ENCODE measurements around the gene YBX2.
"Not testable (repeated sequence)": the region's sequence is repeated elsewhere in the genome, so short reads cannot be mapped to it uniquely, and the experiment has no call there.

Gene YBX2

DNA sequence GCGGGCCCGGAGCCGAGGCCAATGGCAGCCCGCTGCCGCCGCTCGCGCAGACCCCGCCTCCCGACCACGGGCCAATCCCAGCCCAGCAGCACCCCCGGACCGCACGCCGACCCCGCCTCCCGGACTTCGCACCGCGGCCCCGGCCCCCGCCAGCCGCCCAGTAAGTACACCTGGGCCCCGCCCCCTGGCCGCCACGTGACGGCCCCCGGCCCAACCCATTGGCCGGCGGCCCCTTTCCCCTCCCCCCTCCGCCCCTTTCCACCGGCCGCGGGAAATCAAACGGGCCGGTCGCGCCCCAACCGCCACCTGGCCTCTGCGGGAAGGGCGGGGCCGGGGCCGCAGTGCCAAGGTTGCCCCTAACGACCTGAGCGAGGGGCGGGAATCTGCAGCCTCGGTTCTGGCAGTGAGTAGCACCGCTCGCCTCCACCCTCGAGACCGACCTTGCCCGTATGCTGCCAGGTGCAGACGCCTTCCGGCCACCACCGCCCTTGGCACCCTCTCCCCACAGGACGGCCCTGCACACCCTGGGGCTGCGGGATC lies at the start of gene YBX2:
TSS of gene YBX2 (minus strand) at position 26 of the 540 bp plus-strand sequence. CDS start 139 bp downstream, outside the sequence.
- Histone ChIP-seq H3K4me1 (ENCODE audit: control insufficient read depth, insufficient read depth, low read length) (peaks cover 18% of the 10 kb centered on the region), H3K9me3 (ENCODE audit: control insufficient read depth, insufficient read depth, low read depth, low read length) (no peaks in the 10 kb centered on the region), H3K9ac (ENCODE audit: low read length) (peak within 1 kb of the TSS; percentile 51), H3K27me3 (ENCODE audit: control insufficient read depth, insufficient read depth, low read length) (peaks cover 26% of the 10 kb centered on the region), H3K4me3 (ENCODE audit: low read depth, low read length) (peak within 1 kb of the TSS; percentile 83), H3K27ac (ENCODE audit: low read depth, low read length) (no peak within 1 kb of the TSS; the same call in 1 of the 2 replicates), H3K36me3 (ENCODE audit: control insufficient read depth, insufficient read depth, low read length) (0 out of 2 replicates have a peak, but pooled peaks cover 2% of the 10 kb centered on the region)

DNA sequence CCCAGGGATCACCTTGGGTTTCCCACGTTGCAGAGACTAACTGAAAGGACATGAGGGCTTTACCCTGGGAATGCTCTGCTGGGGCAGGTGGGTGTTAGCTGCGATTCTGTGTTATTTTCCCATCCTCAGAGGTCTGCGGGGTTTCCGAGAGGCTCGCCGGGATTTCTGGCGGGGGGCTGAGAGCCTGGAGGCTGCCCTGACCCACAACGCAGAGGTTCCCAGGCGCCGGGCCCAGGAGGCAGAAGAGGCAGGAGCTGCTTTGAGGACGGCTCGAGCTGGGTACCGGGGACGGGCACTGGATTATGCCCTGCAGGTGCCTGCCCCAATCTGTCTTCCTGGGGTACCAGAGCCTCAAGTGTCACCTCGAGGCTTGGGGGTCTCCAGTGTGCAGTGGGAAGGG lies 48.8 kb upstream of the YBX2 start:
- no peaks in the 10 kb centered on the region for H3K27me3 ChIP-seq (ENCODE audit: control insufficient read depth, insufficient read depth, low read length)
- no peaks in the 10 kb centered on the region for H3K4me1 ChIP-seq (ENCODE audit: control insufficient read depth, insufficient read depth, low read length)
- no peak overlapping the region for H3K27ac ChIP-seq (ENCODE audit: low read depth, low read length)
- no peak overlapping the region for H3K4me3 ChIP-seq (ENCODE audit: low read depth, low read length)
- no peaks in the 10 kb centered on the region for H3K9me3 ChIP-seq (ENCODE audit: control insufficient read depth, insufficient read depth, low read depth, low read length)
- H3K36me3 ChIP-seq (ENCODE audit: control insufficient read depth, insufficient read depth, low read length): no peaks in the 10 kb centered on the region
- H3K9ac ChIP-seq (ENCODE audit: low read length): no peak overlapping the region

DNA sequence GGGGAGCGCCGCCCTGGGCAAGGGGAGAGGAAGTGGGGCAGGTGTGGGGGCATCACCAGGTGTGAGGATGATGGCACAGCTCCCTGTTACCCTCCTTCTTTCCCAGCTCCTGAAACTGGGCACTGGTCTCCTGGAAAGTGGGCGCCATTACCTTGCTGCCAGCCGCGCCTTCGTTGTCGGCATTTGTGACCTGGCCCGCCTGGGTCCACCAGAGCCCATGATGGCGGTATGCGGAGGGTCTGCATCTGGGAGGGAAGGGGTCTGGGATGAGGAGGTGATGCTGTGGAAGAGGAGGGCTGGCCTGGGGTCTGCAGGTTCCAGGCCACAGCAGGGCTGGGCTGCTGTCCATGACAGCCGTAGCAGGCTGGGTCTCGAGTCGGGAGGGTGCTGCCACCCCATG lies 47.4 kb upstream of the YBX2 start:
- Histone ChIP-seq H3K9ac (ENCODE audit: low read length) (no peak overlapping the region), H3K4me3 (ENCODE audit: low read depth, low read length) (no peak overlapping the region), H3K27ac (ENCODE audit: low read depth, low read length) (no peak overlapping the region), H3K4me1 (ENCODE audit: control insufficient read depth, insufficient read depth, low read length) (peaks cover 9% of the 10 kb centered on the region), H3K36me3 (ENCODE audit: control insufficient read depth, insufficient read depth, low read length) (no peaks in the 10 kb centered on the region), H3K27me3 (ENCODE audit: control insufficient read depth, insufficient read depth, low read length) (no peaks in the 10 kb centered on the region), H3K9me3 (ENCODE audit: control insufficient read depth, insufficient read depth, low read depth, low read length) (no peaks in the 10 kb centered on the region)

DNA sequence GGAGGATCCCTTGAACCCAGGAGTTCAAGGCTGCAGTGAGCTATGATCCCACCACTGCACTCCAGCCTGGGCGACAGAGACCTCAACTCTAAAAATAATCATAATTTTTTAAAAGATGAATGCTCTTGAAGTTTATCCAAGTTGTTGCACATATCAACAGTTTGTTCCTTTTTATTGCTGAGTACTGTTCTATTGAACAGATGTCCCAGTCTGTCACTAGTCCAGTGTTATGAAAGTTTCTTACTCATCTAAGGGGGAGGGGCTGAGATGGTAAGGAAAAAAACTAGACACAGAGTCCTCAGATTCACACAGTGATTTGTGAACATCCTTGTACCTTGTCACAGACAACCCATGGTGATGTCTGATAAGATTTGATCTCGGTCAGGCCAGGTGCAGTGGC lies 45.7 kb upstream of the YBX2 start:
- H3K4me1 ChIP-seq (ENCODE audit: control insufficient read depth, insufficient read depth, low read length): peaks cover 20% of the 10 kb centered on the region
- no peaks in the 10 kb centered on the region for H3K27me3 ChIP-seq (ENCODE audit: control insufficient read depth, insufficient read depth, low read length)
- no peak overlapping the region for H3K9ac ChIP-seq (ENCODE audit: low read length)
- H3K9me3 ChIP-seq (ENCODE audit: control insufficient read depth, insufficient read depth, low read depth, low read length): no peaks in the 10 kb centered on the region
- no peak overlapping the region for H3K27ac ChIP-seq (ENCODE audit: low read depth, low read length)
- no peak overlapping the region for H3K4me3 ChIP-seq (ENCODE audit: low read depth, low read length)
- H3K36me3 ChIP-seq (ENCODE audit: control insufficient read depth, insufficient read depth, low read length): no peaks in the 10 kb centered on the region

DNA sequence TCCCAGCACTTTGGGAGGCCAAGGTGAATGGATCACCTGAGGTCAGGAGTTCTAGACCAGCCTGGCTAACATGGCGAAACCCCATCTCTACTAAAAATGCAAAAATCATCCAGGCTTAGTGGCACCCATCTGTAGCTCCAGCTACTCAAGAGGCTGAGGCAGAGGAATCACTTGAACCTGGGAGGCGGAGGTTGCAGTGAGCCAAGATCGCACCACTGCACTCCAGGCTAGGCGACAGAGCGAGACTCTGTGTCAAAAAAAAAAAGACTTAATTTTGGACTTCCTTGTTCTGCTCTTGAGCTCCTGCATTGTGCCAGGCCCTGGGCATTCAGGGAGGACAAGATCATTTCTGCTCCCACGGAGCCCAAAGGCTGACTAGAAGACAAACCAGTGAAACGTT lies 43.2 kb upstream of the YBX2 start:
- not testable (repeated sequence) for H3K9me3 ChIP-seq (ENCODE audit: control insufficient read depth, insufficient read depth, low read depth, low read length); H3K27me3 ChIP-seq (ENCODE audit: control insufficient read depth, insufficient read depth, low read length); H3K9ac ChIP-seq (ENCODE audit: low read length); H3K27ac ChIP-seq (ENCODE audit: low read depth, low read length); H3K36me3 ChIP-seq (ENCODE audit: control insufficient read depth, insufficient read depth, low read length); H3K4me3 ChIP-seq (ENCODE audit: low read depth, low read length)
- peaks cover 20% of the 10 kb centered on the region for H3K4me1 ChIP-seq (ENCODE audit: control insufficient read depth, insufficient read depth, low read length)

DNA sequence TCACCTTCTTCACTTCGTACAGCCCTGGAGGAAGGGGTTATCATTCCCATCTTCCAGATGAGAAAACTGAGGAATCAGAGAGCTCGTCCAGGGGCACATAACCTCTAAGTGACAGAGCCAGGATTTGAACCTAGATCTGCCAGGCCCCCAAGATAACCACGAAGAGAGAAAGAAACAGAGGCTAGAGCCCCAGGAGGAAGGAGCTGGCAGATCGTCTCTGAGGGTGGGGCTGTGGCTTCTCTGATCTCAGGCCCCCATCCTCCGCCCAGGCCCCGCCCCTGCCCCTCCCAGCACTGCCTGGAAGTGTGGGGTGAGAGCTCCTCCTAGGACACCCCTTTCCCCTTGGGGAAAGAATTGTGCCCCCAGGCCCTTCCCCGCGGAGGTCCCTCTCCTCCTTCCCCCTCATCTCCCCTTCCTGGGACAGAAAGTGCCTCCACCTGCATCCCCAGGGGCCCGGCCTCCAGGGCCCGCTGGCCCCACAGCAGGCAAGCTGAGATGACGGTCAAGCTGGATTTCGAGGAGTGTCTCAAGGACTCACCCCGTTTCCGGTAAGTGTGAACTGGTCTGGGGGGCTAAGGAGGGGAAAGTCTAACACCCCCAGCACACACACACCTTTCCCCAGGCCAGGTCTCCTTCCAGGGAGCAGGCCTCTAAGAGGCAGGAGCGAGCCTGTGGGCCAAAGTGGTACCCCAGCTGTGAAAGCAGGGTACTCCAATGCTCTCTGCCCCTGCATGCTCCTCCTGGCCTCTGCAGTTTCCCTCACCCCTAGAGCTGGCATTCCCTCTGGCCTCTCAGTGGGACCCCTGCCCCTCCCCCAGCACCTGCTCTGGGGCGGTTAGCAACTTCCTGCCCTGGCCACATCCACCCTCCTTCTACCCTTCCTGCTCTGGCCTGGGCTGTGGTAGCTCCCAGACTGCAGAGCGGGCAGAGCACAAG lies 42.1 kb upstream of the YBX2 start, which contains the start of gene ACAP1:
TSS of gene ACAP1 (plus strand) at position 290 of the 936 bp plus-strand sequence. CDS start at position 496, 206 bp downstream.
- Histone ChIP-seq H3K4me1 (ENCODE audit: control insufficient read depth, insufficient read depth, low read length) (peaks cover 23% of the 10 kb centered on the region), H3K4me3 (ENCODE audit: low read depth, low read length) (peak within 1 kb of the TSS; percentile 49), H3K27me3 (ENCODE audit: control insufficient read depth, insufficient read depth, low read length) (no peaks in the 10 kb centered on the region), H3K27ac (ENCODE audit: low read depth, low read length) (peak within 1 kb of the TSS; percentile 24; the same call in 1 of the 2 replicates), H3K36me3 (ENCODE audit: control insufficient read depth, insufficient read depth, low read length) (no peaks in the 10 kb centered on the region), H3K9ac (ENCODE audit: low read length) (peak within 1 kb of the TSS; percentile 72), H3K9me3 (ENCODE audit: control insufficient read depth, insufficient read depth, low read depth, low read length) (no peaks in the 10 kb centered on the region)

DNA sequence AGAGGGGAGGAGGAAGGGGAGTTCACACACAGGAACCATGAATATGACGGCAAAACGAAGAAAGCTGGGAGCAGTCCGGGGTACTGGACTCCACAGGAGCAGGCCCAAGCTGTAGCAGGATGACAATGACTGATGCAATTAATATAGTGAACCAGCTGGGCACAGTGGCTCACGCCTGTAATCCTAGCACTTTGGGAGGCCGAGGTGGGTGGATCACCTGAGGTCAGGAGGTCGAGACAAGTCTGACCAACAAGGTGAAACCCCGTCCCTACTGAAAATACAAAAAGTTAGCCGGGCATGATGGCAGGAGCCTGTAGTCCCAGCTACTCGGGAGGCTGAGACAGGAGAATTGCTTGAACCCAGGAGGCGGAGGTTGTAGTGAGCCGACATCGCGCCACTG lies 41.3 kb upstream of the YBX2 start:
- not testable (repeated sequence) for H3K9ac ChIP-seq (ENCODE audit: low read length); H3K27ac ChIP-seq (ENCODE audit: low read depth, low read length); H3K4me3 ChIP-seq (ENCODE audit: low read depth, low read length); H3K36me3 ChIP-seq (ENCODE audit: control insufficient read depth, insufficient read depth, low read length); H3K27me3 ChIP-seq (ENCODE audit: control insufficient read depth, insufficient read depth, low read length); H3K9me3 ChIP-seq (ENCODE audit: control insufficient read depth, insufficient read depth, low read depth, low read length)
- H3K4me1 ChIP-seq (ENCODE audit: control insufficient read depth, insufficient read depth, low read length): peaks cover 23% of the 10 kb centered on the region

DNA sequence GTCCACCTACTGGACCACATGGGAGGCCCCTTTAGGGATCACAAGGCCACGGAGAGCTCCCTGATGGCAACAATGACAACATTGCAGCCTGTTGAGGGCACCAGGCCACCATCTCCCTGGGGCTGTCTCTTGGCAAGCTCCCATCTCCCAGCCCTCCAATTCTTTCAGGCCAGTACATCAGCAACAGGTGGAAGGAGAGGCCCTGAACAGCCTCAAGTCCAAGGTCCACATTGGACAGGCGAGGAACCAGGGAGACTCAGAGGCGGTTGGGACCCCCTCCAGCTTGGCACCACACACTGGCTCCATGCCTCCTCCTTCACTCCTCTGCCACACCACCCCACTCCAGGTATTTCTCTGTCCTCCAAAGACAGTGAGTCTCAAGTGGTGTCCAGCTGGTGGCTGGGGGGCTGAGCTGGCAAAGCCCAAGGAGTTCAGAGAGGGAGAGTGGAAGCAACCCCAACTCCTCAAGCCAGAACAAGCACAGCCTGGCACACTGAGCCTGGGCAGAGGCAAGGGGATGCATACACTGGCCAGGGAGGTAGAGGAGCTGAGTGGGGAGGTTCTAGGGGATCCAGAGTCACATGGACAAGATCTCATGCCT lies 40.6 kb upstream of the YBX2 start:
- H3K27ac ChIP-seq (ENCODE audit: low read depth, low read length): no peak overlapping the region
- H3K4me1 ChIP-seq (ENCODE audit: control insufficient read depth, insufficient read depth, low read length): peaks cover 23% of the 10 kb centered on the region

DNA sequence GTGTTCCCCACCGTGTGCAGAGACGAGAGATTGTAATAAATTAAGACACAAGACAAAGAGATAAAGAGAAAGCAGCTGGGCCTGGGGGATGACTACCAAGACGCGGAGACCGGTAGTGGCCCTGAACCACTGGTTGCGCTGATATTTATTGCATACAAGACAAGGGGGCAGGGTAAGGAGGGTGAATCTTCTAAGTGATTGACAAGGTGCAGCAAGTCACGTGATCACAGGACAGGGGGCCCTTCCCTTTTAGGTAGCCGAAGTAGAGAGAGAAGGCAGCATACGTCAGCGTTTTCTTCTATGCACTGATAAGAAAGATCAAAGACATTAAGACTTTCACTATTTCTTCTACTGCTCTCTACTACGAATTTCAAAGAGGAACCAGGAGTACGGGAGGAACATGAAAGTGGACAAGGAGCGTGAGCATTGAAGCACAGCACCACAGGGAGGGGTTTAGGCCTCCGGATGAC lies 38.2 kb upstream of the YBX2 start:
- H3K27ac ChIP-seq (ENCODE audit: low read depth, low read length); H3K4me3 ChIP-seq (ENCODE audit: low read depth, low read length); H3K9me3 ChIP-seq (ENCODE audit: control insufficient read depth, insufficient read depth, low read depth, low read length); H3K27me3 ChIP-seq (ENCODE audit: control insufficient read depth, insufficient read depth, low read length); H3K36me3 ChIP-seq (ENCODE audit: control insufficient read depth, insufficient read depth, low read length); H3K9ac ChIP-seq (ENCODE audit: low read length): not testable (repeated sequence)
- peaks cover 22% of the 10 kb centered on the region for H3K4me1 ChIP-seq (ENCODE audit: control insufficient read depth, insufficient read depth, low read length)

More for the DNA sequence above, 40.6 kb upstream of the YBX2 start:
- Histone ChIP-seq H3K27me3 (ENCODE audit: control insufficient read depth, insufficient read depth, low read length) (no peaks in the 10 kb centered on the region), H3K4me3 (ENCODE audit: low read depth, low read length) (no peak overlapping the region), H3K9me3 (ENCODE audit: control insufficient read depth, insufficient read depth, low read depth, low read length) (no peaks in the 10 kb centered on the region), H3K9ac (ENCODE audit: low read length) (no peak overlapping the region), H3K36me3 (ENCODE audit: control insufficient read depth, insufficient read depth, low read length) (no peaks in the 10 kb centered on the region)

DNA sequence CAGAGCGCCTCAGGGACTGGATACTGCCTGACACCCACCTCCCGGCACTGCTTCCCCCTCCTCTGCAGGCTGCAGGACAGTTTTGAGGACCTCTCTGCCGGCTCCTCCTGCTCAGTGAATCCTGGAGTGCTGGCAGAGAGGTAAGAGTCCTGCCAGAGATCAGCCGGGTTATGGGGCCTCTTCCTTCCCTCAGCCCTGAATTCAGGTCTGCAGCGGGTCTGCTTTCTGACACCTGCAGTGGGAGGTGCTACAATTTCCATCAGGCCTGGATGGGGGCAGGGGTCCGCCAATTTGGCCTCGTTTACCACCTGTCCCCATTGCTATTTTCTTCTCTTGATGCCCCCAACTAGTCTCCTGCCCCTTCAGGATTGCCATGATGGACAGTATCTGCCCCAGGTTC lies 37.7 kb upstream of the YBX2 start:
- Histone ChIP-seq H3K9ac (ENCODE audit: low read length) (no peak overlapping the region), H3K9me3 (ENCODE audit: control insufficient read depth, insufficient read depth, low read depth, low read length) (no peaks in the 10 kb centered on the region), H3K27ac (ENCODE audit: low read depth, low read length) (no peak overlapping the region), H3K4me3 (ENCODE audit: low read depth, low read length) (no peak overlapping the region), H3K36me3 (ENCODE audit: control insufficient read depth, insufficient read depth, low read length) (no peaks in the 10 kb centered on the region; the same call in 1 of the 2 replicates), H3K27me3 (ENCODE audit: control insufficient read depth, insufficient read depth, low read length) (no peaks in the 10 kb centered on the region), H3K4me1 (ENCODE audit: control insufficient read depth, insufficient read depth, low read length) (peaks cover 16% of the 10 kb centered on the region)

DNA sequence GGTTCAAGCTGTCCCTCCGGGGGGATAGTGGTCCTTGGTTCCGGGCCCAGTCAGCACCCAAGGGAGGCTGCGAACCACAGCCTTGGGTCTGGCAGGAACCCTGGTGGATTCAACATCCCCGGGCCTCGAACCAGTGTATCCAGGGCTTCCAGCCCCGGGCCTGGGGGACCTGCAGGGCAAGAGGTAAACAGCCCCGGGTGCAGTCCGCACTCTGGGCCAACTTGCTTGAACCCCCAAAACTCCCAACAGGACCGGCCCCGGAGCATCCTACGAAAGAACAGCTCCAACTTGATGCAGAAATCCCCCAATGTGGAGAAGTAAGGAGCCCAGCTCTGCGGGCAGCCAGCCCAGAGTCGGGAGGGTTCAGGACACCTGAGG lies 36.2 kb upstream of the YBX2 start:
- Histone ChIP-seq H3K27me3 (ENCODE audit: control insufficient read depth, insufficient read depth, low read length) (no peaks in the 10 kb centered on the region), H3K4me1 (ENCODE audit: control insufficient read depth, insufficient read depth, low read length) (peaks cover 3% of the 10 kb centered on the region; the same call in 1 of the 2 replicates), H3K9me3 (ENCODE audit: control insufficient read depth, insufficient read depth, low read depth, low read length) (no peaks in the 10 kb centered on the region), H3K27ac (ENCODE audit: low read depth, low read length) (peak overlapping the region; percentile 41; the same call in 1 of the 2 replicates), H3K9ac (ENCODE audit: low read length) (peak overlapping the region; percentile 54), H3K4me3 (ENCODE audit: low read depth, low read length) (peak overlapping the region; percentile 96), H3K36me3 (ENCODE audit: control insufficient read depth, insufficient read depth, low read length) (peaks cover 14% of the 10 kb centered on the region)

Data from HUES6 (cell line).